NCI-H526 (cell line): ENCODE data around the gene SMYD4.
"Not testable (repeated sequence)": the region's sequence is repeated elsewhere in the genome, so short reads cannot be mapped to it uniquely, and the experiment has no call there.

Experiments used
- DNase-seq, 2 experiments: peaks; one replicate each; lab custom pipeline; 2025; lab: John Stamatoyannopoulos, UW

SMYD4 gene

GRCh38 chr17:1830288-1830687, 586 bp upstream of the SMYD4 start:
- peak; percentile 11 to 34 for DNase-seq

DNA sequence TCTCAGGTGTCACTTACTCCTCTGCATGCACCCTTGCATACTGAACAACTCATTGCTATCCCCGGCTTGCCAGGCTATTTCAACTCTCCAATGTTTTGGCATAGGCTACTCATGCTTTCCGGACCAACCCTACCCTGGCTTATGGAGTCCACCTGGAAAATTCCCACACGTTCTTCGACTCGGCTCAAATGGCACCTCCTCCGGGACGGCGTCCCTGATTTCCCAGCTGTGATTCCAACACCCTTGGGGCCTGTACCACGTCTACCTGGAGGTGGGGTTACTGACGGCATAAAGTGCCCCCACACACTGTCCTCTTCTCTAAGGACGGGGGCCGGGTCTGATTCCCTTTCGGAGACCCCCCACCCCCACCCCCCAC, 498 bp downstream of the SMYD4 start:
- peak in 1 of 2 experiments; percentile 35 for DNase-seq

GRCh38 chr17:1820528-1821252, 9.0 kb downstream of the SMYD4 start:
- DNase-seq = no peak

GRCh38 chr17:1813088-1813487, 16.6 kb downstream of the SMYD4 start:
- no peak for DNase-seq

GRCh38 chr17:1810450-1811103, 19.1 kb downstream of the SMYD4 start:
- no peak for DNase-seq

DNA sequence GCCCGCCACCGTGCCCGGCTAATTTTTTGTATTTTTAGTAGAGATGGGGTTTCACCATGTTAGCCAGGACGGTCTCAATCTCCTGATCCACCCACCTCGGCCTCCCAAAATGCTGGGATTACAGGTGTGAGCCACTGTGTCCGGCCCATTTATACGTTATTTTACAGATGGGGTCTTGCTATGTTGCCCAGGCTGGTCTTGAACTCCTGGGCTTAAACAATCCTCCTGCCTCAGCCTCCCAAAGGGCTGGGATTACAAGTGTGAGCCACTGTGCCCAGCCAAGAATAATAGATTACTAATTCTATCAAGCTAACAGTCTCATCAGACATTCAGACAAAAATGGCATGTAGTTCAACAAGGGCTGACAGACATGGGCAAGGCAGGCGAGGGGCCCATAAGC, 19.9 kb downstream of the SMYD4 start:
- DNase-seq = not testable (repeated sequence)

GRCh38 chr17:1808644-1809043, 21.1 kb downstream of the SMYD4 start:
- DNase-seq = no peak

DNA sequence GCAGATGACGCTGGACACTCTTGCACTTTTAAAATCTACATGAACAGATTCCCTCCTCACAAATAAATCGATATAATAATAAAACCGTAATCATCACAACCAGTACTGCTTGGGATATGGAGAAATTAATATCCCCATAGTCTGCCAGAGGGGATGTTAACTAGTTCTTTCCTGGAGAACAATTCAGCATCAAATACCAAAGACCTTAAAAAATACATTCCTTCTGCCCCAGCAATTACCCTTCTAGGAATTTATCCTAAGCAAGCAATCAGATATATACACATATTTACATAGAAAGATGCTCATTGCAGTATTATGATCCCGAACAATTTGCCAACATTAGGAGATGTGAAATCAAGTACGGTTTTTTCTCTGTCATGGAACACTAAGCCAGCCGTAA, 21.8 kb downstream of the SMYD4 start:
- DNase-seq = no peak

DNA sequence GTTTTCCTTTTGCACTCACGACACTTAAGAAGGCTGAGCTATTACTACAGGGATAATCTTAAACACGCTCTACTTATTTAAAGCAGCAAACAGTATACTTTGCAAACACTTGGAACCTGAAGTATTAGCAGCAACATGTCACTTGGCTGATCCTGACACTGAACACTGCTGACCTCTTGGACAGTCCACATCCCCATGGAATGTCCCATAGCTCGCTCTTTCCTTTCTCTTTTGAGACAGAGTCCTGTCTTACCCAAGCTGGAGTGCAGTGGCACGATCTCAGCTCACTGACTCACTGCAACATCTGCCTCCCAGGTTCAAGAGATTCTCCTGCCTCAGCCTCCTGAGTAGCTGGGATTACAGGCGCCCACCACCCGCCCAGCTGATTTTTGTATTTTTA, 26.4 kb downstream of the SMYD4 start:
- DNase-seq = no peak

DNA sequence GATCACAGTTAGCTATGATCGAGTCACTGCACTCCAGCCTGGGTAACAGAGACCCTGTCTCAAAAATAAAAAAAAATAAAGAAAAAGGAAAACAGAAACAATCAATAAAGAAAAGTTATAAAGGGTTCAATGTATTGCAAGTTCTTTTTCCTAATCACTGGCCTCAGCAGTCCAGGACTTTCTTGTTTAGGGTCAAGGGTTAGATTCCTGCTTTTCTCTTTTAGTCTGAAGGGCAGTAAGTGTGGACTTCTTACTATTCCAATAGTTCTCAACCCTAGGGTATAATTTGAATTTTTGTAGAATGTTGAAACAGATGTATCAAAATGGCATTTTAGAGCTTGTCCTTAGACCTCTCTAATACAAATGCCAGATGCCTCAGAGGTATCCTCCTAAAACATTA, 27.3 kb downstream of the SMYD4 start:
- DNase-seq = no peak

DNA sequence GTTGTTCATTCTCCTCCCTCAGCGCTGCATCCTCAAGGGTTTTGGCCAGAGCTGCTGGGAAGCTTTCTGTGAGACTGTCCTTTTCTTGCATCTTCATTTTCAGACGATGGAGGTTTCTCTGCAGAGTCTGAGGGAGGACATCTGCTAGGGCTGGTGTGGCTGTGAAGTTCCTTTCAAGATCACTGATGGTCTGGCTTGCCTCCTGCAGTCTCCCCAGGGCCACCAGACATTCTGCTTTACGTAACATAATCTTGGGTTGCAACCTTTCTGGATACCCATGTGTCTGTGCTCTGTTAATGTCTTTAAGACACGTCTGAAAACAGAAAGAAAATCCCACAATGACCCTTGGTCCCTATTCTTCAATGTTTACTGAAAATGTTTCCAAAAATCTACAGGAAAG, 29.0 kb downstream of the SMYD4 start:
- no peak for DNase-seq

- no peak for DNase-seq
Measured at GRCh38 chr17:1800240-1800639, 29.5 kb downstream of the SMYD4 start.

- DNase-seq = not testable (repeated sequence)
Measured at GRCh38 chr17:1797846-1798245, 31.9 kb downstream of the SMYD4 start.

DNA sequence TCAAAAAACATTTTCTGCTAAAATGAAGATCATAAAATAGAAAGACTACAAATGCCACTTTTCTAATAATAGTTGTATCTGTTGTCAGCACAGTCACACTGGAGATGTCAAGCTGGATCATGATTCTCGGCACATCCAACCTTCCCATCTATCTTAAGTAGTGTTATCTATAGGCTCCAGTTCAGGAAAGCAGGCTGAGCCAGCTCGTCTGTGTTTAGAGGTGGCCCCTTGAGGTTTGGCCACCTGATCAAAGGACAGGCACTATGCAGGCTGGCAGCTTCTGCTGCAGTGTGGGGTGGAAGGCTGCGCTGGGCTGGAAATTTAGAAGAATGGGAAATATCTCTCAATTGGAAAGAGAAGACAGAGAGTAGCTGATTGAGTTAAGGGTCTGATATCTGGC, 32.4 kb downstream of the SMYD4 start:
- DNase-seq = no peak

DNA sequence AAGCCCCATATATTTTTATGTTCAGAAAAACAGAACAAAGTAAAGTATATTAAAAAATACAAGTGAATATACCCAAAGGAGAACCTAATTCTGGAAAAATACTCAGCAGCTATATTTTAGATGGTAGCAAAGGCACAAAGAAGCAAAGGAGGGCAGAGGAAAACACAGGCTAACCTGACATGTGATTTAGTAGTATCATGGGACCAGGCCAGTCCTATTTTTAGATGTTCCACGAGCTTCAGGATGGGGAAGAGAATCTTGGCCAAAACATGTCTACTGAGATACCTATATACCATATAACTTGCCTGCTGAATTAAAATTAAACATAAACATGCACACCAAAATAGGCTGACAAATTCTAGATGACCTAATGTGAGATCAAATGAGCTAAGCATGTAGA, 32.9 kb downstream of the SMYD4 start:
- DNase-seq = no peak

DNA sequence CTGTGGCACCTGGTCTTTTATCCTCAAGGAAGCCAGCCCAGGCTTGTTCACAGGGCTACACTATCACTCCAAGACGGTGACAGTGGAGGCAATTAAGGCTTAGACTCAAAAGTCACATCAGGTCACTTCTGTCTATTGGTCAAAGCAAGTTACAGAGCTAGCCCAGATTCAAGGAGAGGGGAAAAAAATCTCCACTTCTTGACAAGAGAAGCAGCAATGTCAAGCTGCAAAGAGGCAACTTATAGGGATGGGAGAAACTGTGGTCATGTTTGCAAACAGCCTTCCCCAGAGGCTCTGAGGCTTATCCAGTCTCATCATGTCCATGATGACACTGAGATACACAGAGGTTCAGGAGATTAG, 36.3 kb downstream of the SMYD4 start:
- DNase-seq = peak; percentile 39 to 41

DNA sequence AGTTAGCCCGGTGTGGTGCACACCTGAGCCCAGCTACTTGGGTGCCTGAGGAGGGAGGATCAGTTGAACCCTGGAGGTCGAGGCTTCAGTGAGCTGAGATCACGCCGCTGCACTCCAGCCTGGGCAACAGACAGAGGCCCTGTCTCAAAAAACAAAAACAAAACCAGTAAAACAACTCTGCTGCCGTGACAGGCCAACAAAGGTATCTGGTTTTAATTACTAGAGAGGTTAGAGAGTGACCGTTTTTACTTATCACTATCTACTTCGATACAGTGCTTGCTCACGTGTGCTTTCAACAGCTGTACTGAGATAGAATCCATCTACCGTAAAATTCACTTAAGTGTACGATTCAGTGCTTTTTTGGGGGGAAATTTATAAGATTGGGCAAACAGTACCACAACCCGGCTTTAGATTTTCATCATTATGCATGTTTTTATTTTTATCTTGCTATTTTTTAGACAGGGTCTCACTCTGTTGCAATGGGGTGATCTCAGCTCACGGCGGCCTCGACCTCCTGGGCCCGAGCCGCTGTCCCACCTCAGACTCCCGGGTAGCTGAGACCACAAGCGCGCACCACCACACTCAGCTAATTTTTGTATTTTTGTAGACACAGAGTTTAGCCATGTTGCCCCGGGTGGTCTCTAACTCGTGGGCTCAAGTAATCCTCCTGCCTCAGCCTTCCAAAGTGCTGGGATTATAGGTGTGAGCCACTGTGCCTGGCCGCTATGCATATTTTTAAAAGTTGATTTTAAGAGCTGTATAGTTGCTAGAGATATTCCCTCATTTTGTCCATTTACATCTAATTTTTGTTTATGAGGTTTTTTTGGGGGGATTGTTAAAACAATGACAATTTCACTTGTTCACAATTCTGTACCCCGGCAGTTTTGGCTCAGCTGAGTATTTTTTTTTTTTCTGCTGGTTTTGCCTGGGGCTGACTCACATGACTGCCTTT, 36.9 kb downstream of the SMYD4 start:
- peak; percentile 35 to 40 for DNase-seq

GRCh38 chr17:1789936-1790335, 39.8 kb downstream of the SMYD4 start:
- no peak for DNase-seq

GRCh38 chr17:1787301-1787902, 42.3 kb downstream of the SMYD4 start:
- no peak for DNase-seq

- DNase-seq = no peak
Measured at GRCh38 chr17:1786708-1787107, 43.0 kb downstream of the SMYD4 start.

- DNase-seq = no peak
Measured at GRCh38 chr17:1785930-1786329, 43.8 kb downstream of the SMYD4 start.

GRCh38 chr17:1783834-1784611, 45.7 kb downstream of the SMYD4 start:
- peak; percentile 6 to 22 for DNase-seq
